Measurements from ENCODE around the gene SI.

DNA sequence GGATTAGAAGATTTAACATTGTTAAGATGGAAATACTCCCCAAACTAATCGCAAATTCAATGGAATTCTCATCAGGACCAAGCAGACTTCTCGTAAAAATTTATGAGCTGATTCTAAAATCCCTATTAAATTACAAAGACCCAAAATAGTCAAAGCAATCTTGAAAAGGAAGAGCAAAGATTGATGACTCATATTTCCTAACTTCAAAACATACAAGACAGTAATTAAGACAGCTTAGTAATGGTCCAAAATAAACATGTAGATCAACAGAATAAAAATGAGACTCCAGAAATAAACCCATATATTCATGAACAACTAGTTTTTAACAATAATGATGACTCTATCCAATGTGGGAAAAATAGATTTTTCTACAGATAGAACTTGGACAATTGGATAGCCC lies 148.7 kb downstream of the SI start:
- TF ChIP-seq BRCA1 (IDR thresholded peaks at IDR 0.05) (no peak), BRCA1 (CRISPR knock-in tag; IDR thresholded peaks at IDR 0.05) (no peak), NFE2 (IDR thresholded peaks at IDR 0.05; ENCODE audit: low read depth) (no peak), EP300 (IDR thresholded peaks at IDR 0.05; ENCODE audit: low read length) (no peak), ZFP1 (CRISPR knock-in tag; IDR thresholded peaks at IDR 0.05) (no peak), PHB2 (IDR thresholded peaks at IDR 0.05; ENCODE audit: low read depth) (no peak), SMC3 (conservative IDR thresholded peaks at IDR 0.05; ENCODE audit: insufficient read depth, low read depth, low read length) (no peak), CEBPB (tag; IDR thresholded peaks at IDR 0.05) (no peak), RBM39 (optimal IDR thresholded peaks at IDR 0.05; ENCODE audit: low read depth, low read length) (no peak), ZNF133 (CRISPR knock-in tag; IDR thresholded peaks at IDR 0.05) (no peak)
- TF ChIP-seq, protein P1, sequence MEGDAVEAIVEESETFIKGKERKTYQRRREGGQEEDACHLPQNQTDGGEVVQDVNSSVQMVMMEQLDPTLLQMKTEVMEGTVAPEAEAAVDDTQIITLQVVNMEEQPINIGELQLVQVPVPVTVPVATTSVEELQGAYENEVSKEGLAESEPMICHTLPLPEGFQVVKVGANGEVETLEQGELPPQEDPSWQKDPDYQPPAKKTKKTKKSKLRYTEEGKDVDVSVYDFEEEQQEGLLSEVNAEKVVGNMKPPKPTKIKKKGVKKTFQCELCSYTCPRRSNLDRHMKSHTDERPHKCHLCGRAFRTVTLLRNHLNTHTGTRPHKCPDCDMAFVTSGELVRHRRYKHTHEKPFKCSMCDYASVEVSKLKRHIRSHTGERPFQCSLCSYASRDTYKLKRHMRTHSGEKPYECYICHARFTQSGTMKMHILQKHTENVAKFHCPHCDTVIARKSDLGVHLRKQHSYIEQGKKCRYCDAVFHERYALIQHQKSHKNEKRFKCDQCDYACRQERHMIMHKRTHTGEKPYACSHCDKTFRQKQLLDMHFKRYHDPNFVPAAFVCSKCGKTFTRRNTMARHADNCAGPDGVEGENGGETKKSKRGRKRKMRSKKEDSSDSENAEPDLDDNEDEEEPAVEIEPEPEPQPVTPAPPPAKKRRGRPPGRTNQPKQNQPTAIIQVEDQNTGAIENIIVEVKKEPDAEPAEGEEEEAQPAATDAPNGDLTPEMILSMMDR (IDR thresholded peaks at IDR 0.05 in 2 of 3, conservative IDR thresholded peaks at IDR 0.05 in 1 of 3; ENCODE audit: insufficient read depth in 2 of 3, low read depth in 1 of 3, low read length in 3 of 3) = no peak
- TF ChIP-seq, protein P2, sequence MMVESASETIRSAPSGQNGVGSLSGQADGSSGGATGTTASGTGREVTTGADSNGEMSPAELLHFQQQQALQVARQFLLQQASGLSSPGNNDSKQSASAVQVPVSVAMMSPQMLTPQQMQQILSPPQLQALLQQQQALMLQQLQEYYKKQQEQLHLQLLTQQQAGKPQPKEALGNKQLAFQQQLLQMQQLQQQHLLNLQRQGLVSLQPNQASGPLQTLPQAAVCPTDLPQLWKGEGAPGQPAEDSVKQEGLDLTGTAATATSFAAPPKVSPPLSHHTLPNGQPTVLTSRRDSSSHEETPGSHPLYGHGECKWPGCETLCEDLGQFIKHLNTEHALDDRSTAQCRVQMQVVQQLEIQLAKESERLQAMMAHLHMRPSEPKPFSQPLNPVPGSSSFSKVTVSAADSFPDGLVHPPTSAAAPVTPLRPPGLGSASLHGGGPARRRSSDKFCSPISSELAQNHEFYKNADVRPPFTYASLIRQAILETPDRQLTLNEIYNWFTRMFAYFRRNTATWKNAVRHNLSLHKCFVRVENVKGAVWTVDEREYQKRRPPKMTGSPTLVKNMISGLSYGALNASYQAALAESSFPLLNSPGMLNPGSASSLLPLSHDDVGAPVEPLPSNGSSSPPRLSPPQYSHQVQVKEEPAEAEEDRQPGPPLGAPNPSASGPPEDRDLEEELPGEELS (CRISPR knock-in tag; IDR thresholded peaks at IDR 0.05; ENCODE audit: borderline replicate concordance) = no peak
- TF ChIP-seq, protein P3, sequence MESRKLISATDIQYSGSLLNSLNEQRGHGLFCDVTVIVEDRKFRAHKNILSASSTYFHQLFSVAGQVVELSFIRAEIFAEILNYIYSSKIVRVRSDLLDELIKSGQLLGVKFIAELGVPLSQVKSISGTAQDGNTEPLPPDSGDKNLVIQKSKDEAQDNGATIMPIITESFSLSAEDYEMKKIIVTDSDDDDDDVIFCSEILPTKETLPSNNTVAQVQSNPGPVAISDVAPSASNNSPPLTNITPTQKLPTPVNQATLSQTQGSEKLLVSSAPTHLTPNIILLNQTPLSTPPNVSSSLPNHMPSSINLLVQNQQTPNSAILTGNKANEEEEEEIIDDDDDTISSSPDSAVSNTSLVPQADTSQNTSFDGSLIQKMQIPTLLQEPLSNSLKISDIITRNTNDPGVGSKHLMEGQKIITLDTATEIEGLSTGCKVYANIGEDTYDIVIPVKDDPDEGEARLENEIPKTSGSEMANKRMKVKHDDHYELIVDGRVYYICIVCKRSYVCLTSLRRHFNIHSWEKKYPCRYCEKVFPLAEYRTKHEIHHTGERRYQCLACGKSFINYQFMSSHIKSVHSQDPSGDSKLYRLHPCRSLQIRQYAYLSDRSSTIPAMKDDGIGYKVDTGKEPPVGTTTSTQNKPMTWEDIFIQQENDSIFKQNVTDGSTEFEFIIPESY (CRISPR knock-in tag; IDR thresholded peaks at IDR 0.05) = no peak
- TF ChIP-seq, protein P4, sequence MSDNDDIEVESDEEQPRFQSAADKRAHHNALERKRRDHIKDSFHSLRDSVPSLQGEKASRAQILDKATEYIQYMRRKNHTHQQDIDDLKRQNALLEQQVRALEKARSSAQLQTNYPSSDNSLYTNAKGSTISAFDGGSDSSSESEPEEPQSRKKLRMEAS (CRISPR knock-in tag; IDR thresholded peaks at IDR 0.05) = no peak
